ENCODE results near the gene MMP20.
A peak's percentile ranks its signal among the peaks of the same experiment; 100 is the strongest.

Gene MMP20

GRCh38 chr11:102622258-102622657 lies 2.9 kb downstream of the MMP20 start:
- no peak for DNase-seq (ENCODE audit: low spot score)

GRCh38 chr11:102620818-102621561 lies 4.1 kb downstream of the MMP20 start:
- no peak for DNase-seq (ENCODE audit: low spot score)

- DNase-seq (ENCODE audit: low spot score), result no peak
Measured at GRCh38 chr11:102620179-102620578, 5.0 kb downstream of the MMP20 start.

DNA sequence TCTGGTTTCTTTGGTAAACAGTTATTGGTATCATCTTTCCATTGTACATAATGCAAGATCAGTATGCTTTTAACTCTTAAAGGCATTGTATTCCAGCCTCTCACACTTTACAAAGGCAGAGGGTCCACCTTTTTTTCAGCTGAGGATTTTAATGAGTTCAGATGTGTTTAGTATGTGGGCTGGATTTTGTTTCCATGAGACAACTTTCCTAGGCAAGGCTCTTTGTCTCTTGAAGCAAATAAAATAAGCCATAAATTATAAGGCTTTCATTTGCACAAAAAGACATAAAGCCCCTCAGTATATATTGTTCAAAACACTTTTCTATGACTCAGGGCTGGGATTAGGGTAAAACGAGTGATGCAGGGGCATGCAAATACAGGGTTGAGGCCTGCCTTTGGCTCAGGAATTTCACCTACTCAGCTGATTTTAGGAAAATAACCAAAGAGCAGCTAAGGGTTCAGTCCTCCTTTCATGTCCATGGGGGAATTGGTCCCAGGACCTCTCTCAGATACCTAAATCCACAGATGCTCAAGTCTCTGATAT lies 7.6 kb downstream of the MMP20 start:
- no peak for DNase-seq (ENCODE audit: low spot score)

- no peak for DNase-seq (ENCODE audit: low spot score)
Measured at GRCh38 chr11:102615894-102616432, 9.2 kb downstream of the MMP20 start.

GRCh38 chr11:102615077-102615893 lies 9.8 kb downstream of the MMP20 start:
- no peak for DNase-seq (ENCODE audit: low spot score)

DNA sequence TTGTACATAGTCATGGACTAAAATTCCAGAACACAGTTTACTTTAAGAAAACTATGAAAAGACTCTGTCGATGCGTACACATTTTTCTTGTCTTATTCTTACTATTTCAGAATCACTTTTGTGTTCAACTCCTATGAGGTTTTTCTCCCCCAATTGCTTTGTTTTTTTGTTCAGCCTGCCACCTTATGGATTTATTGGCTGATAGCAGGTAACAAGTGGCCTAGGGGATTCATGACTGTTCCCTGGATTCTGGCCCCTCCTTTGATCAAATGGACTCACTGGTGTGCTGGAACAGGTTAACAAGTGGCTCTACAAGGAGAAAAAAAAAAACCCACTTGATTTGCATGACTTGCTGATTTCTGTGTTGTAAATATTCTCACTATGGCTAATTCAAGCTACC lies 10.6 kb downstream of the MMP20 start:
- DNase-seq (ENCODE audit: low spot score), result no peak

GRCh38 chr11:102614031-102614430 lies 11.1 kb downstream of the MMP20 start:
- no peak for DNase-seq (ENCODE audit: low spot score)

GRCh38 chr11:102613450-102613849 lies 11.7 kb downstream of the MMP20 start:
- no peak for DNase-seq (ENCODE audit: low spot score)

- DNase-seq (ENCODE audit: low spot score), result no peak
Measured at GRCh38 chr11:102611291-102611690, 13.8 kb downstream of the MMP20 start.

DNA sequence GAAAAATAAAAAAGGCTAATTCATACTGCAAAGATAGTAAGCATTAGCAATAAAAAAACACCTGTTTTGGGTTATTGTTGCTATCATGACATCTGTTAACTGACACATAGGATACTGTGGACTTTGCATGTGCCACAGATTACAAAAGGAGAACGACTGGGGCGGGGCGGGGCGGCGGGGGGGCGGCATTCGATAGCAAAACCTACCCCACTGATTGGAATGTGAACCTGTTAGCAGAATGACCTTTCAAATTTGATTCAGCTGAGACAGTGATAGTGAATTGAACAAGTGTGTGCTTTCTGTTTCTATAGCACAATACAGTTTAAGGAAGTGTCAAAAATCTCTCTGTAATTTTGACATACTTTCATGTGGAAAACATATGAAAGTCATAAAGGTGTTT lies 14.9 kb downstream of the MMP20 start:
- no peak for DNase-seq (ENCODE audit: low spot score)

DNA sequence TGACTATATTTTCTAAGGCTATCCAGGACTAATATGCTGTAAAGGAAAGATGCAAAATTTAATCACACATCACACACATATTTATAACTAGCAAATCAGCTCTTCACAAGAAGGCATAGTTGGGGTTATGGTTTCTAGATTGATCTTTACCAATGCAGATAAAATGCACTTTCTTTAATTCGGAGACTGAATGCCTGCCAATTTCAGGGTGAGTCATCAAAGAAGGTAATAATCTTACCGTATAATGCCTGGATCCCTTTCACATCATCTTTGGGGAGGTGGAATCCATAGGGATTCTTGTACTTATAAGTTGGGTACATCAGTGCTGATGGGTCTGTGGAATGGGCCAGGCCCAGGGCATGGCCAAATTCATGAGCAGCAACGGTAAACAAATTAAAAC lies 16.4 kb downstream of the MMP20 start:
- no peak for DNase-seq (ENCODE audit: low spot score)

GRCh38 chr11:102604875-102605274 lies 20.3 kb downstream of the MMP20 start:
- DNase-seq (ENCODE audit: low spot score), result no peak

DNA sequence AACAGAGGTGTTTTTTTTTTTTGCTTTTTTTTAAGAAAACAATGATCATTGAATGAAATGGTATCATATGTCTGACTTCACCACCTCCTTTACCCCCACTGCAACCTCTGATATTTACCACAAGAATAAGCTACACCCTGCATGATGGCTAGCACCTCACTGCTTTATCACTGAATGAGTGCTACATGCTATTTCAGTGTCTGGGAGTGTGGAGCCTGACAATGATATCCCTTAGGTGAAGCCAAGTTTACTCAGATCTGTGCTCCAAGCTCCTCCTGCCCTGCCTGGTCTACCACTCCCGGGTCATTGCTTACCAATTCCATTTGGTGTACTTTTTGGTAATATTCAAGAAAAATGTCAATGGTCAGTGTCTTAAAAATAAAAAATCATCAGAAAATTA lies 21.1 kb downstream of the MMP20 start:
- DNase-seq (ENCODE audit: low spot score), result no peak

GRCh38 chr11:102603576-102603975 lies 21.6 kb downstream of the MMP20 start:
- DNase-seq (ENCODE audit: low spot score), result no peak

DNA sequence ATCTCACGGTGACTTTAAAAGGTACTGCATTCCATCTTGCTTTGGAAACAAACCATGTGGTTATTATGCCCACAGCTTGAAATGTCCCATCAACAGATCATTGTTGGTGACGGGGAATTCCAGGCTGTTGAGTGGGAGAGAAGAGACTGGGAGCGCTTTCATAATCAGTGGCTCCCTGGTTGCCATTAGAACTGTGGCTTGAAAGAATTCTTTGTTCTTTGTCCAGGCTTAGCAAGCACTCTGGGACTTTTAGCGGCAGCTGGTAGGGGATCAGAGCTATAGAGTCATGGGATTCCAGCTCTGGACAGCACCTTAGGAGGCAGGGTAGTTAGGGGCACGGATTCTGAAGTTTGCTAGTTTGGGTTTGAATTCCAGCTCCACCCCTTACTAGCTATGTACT lies 22.0 kb downstream of the MMP20 start:
- DNase-seq (ENCODE audit: low spot score), result no peak

- DNase-seq (ENCODE audit: low spot score), result no peak
Measured at GRCh38 chr11:102600666-102601065, 24.5 kb downstream of the MMP20 start.

- DNase-seq (ENCODE audit: low spot score), result peak; percentile 8
Measured at GRCh38 chr11:102599642-102600261, 25.4 kb downstream of the MMP20 start.

GRCh38 chr11:102598272-102598671 lies 26.9 kb downstream of the MMP20 start:
- no peak for DNase-seq (ENCODE audit: low spot score)

DNA sequence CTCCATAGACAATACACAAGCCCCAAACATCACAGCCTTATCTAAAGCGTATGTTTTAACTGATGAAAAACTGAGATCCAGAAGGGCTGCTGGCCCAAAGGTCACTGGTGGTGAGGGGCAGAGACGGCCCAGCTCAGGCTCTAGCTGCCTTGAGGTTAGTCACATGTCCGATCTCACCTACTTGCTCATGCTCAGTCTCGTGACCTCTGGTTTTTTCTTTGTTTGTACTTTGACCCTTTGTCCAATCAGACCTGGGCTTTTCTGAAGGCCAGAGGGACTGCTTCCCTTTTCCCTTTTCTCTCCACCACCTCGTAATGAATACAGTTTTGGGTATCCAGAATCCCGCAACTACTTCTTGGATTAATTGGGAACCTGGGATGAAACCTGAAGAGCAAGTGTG lies 28.6 kb downstream of the MMP20 start:
- DNase-seq (ENCODE audit: low spot score), result no peak

- DNase-seq (ENCODE audit: low spot score), result no peak
Measured at GRCh38 chr11:102592634-102593581, 32.2 kb downstream of the MMP20 start.

All from hematopoietic multipotent progenitor cell treated with erythropoietin and hydrocortisone succinate and interleukin-3 and kit ligand, for 17 days (in vitro differentiated cells).